PFSK-1 (cell line): ENCODE results near the gene SAMD4B.

Experiments used
- FOXP2 ChIP-seq: optimal IDR thresholded peaks from 2 replicates; pipeline ENCODE3; 2011; ENCODE audit warnings: borderline replicate concordance, control low read depth, inconsistent platforms; ENCODE audit not compliant: insufficient read depth; ENCODE audit errors: extremely low read length, extremely low read depth
- POLR2AphosphoS5 ChIP-seq: IDR thresholded peaks from 2 replicates; pipeline ENCODE4 v1.6.1; 2012; ENCODE audit warnings: low read depth, mild to moderate bottlenecking, control low read depth, low read length, moderate library complexity
- SIN3A ChIP-seq: IDR thresholded peaks from 2 replicates; pipeline ENCODE4 v1.6.1; 2012; ENCODE audit warnings: mild to moderate bottlenecking, low read length, moderate library complexity, borderline replicate concordance; ENCODE audit not compliant: insufficient read depth
- TAF1 ChIP-seq: IDR thresholded peaks from 2 replicates; pipeline ENCODE4 v1.6.1; 2012; ENCODE audit warnings: low read length, control low read depth, borderline replicate concordance; ENCODE audit not compliant: insufficient read depth
- TF ChIP-seq, protein P1 (sequence below), 2 experiments: IDR thresholded peaks; 2 replicates each; pipeline versions ENCODE4 v1.6.1 to v1.8.0; 2011 to 2012; ENCODE audit warnings: low read depth in 2 of 2, low read length in 2 of 2, control low read depth in 1 of 2, inconsistent platforms in 1 of 2, mild to moderate bottlenecking in 1 of 2, moderate library complexity in 1 of 2; ENCODE audit not compliant: insufficient read depth in 1 of 2

Gene SAMD4B

DNA sequence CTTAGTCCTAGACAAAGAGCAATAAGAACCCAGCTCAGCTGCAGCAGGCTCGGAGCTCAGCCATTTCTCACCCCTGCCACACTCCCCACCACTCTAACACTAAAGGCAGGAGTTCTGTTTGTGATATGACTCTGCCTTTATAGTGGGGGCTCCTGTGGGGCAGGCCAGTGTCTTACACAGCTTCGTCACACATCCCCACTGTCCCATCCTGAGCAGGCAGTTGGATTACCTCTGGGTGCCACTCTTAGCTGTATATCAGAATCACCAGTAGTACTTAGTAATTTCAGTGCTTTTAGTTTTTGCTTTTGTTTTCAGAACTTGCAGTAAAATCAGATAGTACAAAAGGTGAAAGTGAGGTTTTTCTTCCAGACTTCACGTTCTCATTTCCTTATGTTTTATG lies 16.8 kb downstream of the SAMD4B start:
- no peak for TF ChIP-seq SIN3A
- TF ChIP-seq, protein P1, sequence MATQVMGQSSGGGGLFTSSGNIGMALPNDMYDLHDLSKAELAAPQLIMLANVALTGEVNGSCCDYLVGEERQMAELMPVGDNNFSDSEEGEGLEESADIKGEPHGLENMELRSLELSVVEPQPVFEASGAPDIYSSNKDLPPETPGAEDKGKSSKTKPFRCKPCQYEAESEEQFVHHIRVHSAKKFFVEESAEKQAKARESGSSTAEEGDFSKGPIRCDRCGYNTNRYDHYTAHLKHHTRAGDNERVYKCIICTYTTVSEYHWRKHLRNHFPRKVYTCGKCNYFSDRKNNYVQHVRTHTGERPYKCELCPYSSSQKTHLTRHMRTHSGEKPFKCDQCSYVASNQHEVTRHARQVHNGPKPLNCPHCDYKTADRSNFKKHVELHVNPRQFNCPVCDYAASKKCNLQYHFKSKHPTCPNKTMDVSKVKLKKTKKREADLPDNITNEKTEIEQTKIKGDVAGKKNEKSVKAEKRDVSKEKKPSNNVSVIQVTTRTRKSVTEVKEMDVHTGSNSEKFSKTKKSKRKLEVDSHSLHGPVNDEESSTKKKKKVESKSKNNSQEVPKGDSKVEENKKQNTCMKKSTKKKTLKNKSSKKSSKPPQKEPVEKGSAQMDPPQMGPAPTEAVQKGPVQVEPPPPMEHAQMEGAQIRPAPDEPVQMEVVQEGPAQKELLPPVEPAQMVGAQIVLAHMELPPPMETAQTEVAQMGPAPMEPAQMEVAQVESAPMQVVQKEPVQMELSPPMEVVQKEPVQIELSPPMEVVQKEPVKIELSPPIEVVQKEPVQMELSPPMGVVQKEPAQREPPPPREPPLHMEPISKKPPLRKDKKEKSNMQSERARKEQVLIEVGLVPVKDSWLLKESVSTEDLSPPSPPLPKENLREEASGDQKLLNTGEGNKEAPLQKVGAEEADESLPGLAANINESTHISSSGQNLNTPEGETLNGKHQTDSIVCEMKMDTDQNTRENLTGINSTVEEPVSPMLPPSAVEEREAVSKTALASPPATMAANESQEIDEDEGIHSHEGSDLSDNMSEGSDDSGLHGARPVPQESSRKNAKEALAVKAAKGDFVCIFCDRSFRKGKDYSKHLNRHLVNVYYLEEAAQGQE (IDR thresholded peaks at IDR 0.05; ENCODE audit: insufficient read depth in 1 of 2, low read depth in 2 of 2, low read length in 2 of 2) = no peak
- TF ChIP-seq FOXP2 = no peak
- no peak for TF ChIP-seq POLR2AphosphoS5
- TF ChIP-seq TAF1 = no peak

DNA sequence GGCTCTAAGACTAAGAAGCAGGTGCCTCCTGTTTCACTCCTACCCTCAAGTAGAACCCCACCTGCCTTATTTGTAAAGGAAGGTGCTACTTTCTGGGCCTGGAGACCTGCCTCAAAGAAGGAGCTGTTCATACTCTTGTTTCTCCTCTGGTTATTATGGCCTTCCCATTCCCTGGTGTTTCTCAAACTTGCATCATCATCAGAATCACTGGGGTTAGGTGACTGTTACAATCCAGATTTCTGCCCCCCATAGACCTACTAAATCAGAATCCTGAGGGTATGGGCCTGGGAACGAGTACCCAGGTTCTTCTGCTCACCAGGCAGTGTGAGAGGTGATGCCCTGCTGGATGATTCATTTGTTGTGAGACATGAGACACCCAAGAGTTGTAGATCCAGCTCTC lies 18.4 kb downstream of the SAMD4B start:
- TF ChIP-seq TAF1 (no peak), FOXP2 (no peak), POLR2AphosphoS5 (no peak), SIN3A (no peak)
- TF ChIP-seq, protein P1 (IDR thresholded peaks at IDR 0.05; ENCODE audit: insufficient read depth in 1 of 2, low read depth in 2 of 2, low read length in 2 of 2) = no peak

- TF ChIP-seq, protein P1 (IDR thresholded peaks at IDR 0.05; ENCODE audit: insufficient read depth in 1 of 2, low read depth in 2 of 2, low read length in 2 of 2) = no peak
- no peak for TF ChIP-seq FOXP2
- no peak for TF ChIP-seq TAF1
- no peak for TF ChIP-seq SIN3A
- no peak for TF ChIP-seq POLR2AphosphoS5
These were observed 20.7 kb downstream of the SAMD4B start for GRCh38 chr19:39362682-39363657.

- TF ChIP-seq POLR2AphosphoS5 (no peak), TAF1 (no peak)
- TF ChIP-seq, protein P1 (IDR thresholded peaks at IDR 0.05; ENCODE audit: insufficient read depth in 1 of 2, low read depth in 2 of 2, low read length in 2 of 2) = no peak
These were observed 21.8 kb downstream of the SAMD4B start for GRCh38 chr19:39363901-39364457.

DNA sequence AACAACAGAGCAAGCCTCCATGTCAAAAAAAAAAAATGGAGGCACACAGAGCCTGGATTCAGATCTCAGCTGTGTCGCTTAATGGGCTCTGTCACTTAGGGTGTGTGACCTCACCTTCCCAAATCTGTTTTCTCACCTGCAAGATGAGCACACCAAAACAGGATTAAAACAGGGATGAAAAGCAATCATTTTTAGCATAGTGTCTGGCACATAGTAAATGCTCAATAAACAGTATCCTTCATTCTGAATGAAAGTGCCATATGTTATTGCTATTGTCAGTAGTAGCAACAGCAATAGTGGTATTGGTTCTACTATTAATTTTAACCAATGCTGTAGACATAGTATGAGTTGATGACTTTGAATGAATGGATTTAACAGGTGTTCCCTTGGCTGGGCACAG lies 23.3 kb downstream of the SAMD4B start:
- TF ChIP-seq, protein P1 (IDR thresholded peaks at IDR 0.05; ENCODE audit: insufficient read depth in 1 of 2, low read depth in 2 of 2, low read length in 2 of 2) = no peak
- no peak for TF ChIP-seq FOXP2
- TF ChIP-seq SIN3A = no peak
- no peak for TF ChIP-seq POLR2AphosphoS5
- TF ChIP-seq TAF1 = no peak
